BJ (cell line): ENCODE measurements around the gene AQP5. TPM values are rescaled to one million over a fixed set of nuclear protein-coding genes. Genes with fewer than 3 reads are reported as not detected.

ENCODE experiments used
- CTCF ChIA-PET: fragments of 350-600 bp; formaldehyde crosslinking; extraction: SDS; loops from one replicate; lab custom pipeline; 2021; ENCODE audit warnings: antibody characterized with exemption, inconsistent platforms; lab: Yijun Ruan, JAX
- POLR2A ChIA-PET: fragments of 300-600 bp; sonication (Branson Sonifier 250); formaldehyde crosslinking; extraction: SDS; loops from one replicate; lab custom pipeline; 2021; ENCODE audit warnings: antibody characterized with exemption; lab: Charles Lee
- DNase-seq: peaks from one replicate; pipeline ENCODE4 v3.0.0-alpha.2; 2011; ENCODE audit warnings: low read depth
- H3K27me3 ChIP-seq: 2 replicates; pipeline ENCODE4 v1.6.0; 2011; ENCODE audit warnings: low read length; ENCODE audit not compliant: control insufficient read depth, insufficient read depth
- H3K36me3 ChIP-seq: 2 replicates; pipeline ENCODE4 v1.5.1; 2011; ENCODE audit warnings: low read length; ENCODE audit not compliant: control insufficient read depth, insufficient read depth
- H3K4me3 ChIP-seq: 2 replicates; pipeline ENCODE4 v1.5.1; 2011; ENCODE audit warnings: low read depth, mild to moderate bottlenecking, control low read depth, low read length
- polyA plus RNA-seq: library from polyadenylated mRNA; depleted of rRNA; stranded (reverse); fragments of >200 nt; gene quantifications from 2 replicates; pipeline ENCODE4 v1.2.3, GENCODE V29; 2011; rRNA removed
- TF ChIP-seq, protein P1 (sequence below): IDR thresholded peaks from 2 replicates; pipeline ENCODE4 v1.5.1; 2011; ENCODE audit warnings: low read depth, mild to moderate bottlenecking, control low read depth, inconsistent platforms, low read length, moderate library complexity; ENCODE audit not compliant: insufficient read depth

Gene AQP5
- polyA plus RNA-seq, 1 experiment, result not detected

DNA sequence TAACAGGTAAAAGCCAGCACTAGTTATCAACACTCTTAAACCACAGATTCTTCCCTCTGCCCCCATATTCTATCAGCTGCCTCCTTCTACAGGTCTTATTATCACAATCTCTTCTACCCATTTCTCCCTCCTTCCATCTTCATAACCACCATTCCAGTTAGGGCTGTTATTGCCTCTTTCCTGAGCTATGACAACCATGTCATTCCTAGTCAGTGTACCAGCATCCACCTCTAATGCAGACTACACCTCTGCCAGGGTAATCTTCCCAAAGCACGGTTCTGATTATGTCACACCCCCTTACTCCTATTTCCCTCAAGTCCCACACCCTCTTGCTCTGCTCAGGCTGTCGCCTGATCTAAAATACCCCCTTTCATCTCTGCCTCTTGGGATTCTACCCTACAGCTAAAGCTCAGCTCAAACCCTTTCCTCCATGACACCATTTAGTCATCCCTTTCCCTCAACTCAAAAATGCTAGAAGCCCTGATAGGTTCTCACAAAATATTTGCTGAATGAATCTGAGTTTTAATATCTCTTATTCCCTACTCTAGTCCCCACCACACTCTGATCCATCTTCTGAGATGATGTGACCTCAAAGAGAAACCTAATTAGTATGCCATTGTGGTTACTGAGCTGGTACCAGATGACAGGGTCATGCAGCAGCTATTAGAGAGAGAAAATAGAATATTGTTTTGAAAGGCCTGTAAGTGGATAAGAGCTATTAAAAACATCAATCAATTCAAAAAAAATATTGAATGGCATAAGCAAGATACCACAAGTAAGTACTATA is 51.9 kb downstream of the AQP5 start:
- ChIA-PET POLR2A (no interaction called here), CTCF (interaction anchor here (0.5 to 5.1 kb wide), 7 partner anchors 10 to 195 kb away, joined by 3 to 26 read pairs (median 3); partner anchors contain the start of gene RACGAP1)
- TF ChIP-seq, protein P1, sequence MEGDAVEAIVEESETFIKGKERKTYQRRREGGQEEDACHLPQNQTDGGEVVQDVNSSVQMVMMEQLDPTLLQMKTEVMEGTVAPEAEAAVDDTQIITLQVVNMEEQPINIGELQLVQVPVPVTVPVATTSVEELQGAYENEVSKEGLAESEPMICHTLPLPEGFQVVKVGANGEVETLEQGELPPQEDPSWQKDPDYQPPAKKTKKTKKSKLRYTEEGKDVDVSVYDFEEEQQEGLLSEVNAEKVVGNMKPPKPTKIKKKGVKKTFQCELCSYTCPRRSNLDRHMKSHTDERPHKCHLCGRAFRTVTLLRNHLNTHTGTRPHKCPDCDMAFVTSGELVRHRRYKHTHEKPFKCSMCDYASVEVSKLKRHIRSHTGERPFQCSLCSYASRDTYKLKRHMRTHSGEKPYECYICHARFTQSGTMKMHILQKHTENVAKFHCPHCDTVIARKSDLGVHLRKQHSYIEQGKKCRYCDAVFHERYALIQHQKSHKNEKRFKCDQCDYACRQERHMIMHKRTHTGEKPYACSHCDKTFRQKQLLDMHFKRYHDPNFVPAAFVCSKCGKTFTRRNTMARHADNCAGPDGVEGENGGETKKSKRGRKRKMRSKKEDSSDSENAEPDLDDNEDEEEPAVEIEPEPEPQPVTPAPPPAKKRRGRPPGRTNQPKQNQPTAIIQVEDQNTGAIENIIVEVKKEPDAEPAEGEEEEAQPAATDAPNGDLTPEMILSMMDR, result no peak
- Histone ChIP-seq H3K4me3 (no peak overlapping the region), H3K36me3 (no peaks in the 10 kb centered on the region; the same call in 1 of the 2 replicates), H3K27me3 (no peaks in the 10 kb centered on the region)
- no peak for DNase-seq

DNA sequence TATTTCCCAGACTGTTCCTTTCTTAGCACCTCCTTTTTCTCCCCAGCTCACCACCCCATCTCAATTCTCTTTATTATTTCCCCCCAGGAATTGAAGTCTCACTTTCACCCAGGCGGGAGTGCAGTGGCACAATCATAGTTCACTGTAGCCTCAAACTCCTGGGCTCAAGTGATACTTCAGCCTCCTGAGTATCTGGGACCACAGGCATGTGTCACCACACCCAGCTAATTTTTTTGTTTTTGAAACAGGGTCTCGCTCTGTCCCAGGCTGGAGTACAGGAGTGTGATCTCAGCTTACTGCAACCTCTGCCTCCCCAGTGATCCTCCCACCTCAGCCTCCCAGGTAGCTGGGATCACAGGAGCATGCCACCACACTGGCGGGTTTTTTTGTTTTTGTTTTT is 52.7 kb downstream of the AQP5 start:
- H3K27me3 ChIP-seq, result no peaks in the 10 kb centered on the region
- TF ChIP-seq, protein P1, result no peak
- POLR2A ChIA-PET, result interaction anchor here (0.7 kb wide), 1 partner anchor 25 kb away, joined by 3 read pairs; no protein-coding TSS in a partner anchor
- no peak for DNase-seq
- CTCF ChIA-PET, result interaction anchor here (0.9 to 5.1 kb wide), 5 partner anchors 11 to 56 kb away, joined by 3 to 26 read pairs (median 3); partner anchors contain the start of gene RACGAP1
- H3K4me3 ChIP-seq, result no peak overlapping the region
- H3K36me3 ChIP-seq, result no peaks in the 10 kb centered on the region; the same call in 1 of the 2 replicates

Other genes with a start within 250 kb of the AQP5 start
- 771 and 1,002 TPM in 2 replicates for gene TMBIM6, start 220.3 kb upstream of the AQP5 start, polyA plus RNA-seq
- gene NCKAP5L, start 133.5 kb upstream of the AQP5 start, polyA plus RNA-seq, result 7.3 and 13.2 TPM in 2 replicates
- gene BCDIN3D, start 118.8 kb upstream of the AQP5 start, polyA plus RNA-seq, result 2.6 and 3.5 TPM in 2 replicates
- gene FAIM2, start 58.0 kb upstream of the AQP5 start, polyA plus RNA-seq, result 1.4 and 3.6 TPM in 2 replicates
- not detected in 2 replicates for gene AQP2, start 11.1 kb upstream of the AQP5 start, polyA plus RNA-seq
- not detected in 2 replicates for gene AQP6, start 11.1 kb downstream of the AQP5 start, polyA plus RNA-seq
- gene RACGAP1, start 63.6 kb downstream of the AQP5 start, polyA plus RNA-seq, result 42.8 and 55.3 TPM in 2 replicates
- 4.9 and 7.0 TPM in 2 replicates for gene ASIC1, start 95.7 kb downstream of the AQP5 start, polyA plus RNA-seq
- gene SMARCD1, start 123.5 kb downstream of the AQP5 start, polyA plus RNA-seq, result 48.9 and 56.0 TPM in 2 replicates
- gene GPD1, start 142.1 kb downstream of the AQP5 start, polyA plus RNA-seq, result 0.31 and 0.47 TPM in 2 replicates
- gene COX14, start 150.4 kb downstream of the AQP5 start, polyA plus RNA-seq, result 85.7 and 104 TPM in 2 replicates
- 68.0 and 100 TPM in 2 replicates for gene CERS5, start 205.5 kb downstream of the AQP5 start, polyA plus RNA-seq